ENCODE results near the gene OR10G8.

The OR10G8 gene

GRCh38 chr11:124075841-124076651 lies 49.4 kb downstream of the OR10G8 start:
- peak; percentile 30 to 95 (median 64) for DNase-seq

GRCh38 chr11:124077266-124077665 lies 50.7 kb downstream of the OR10G8 start:
- intact Hi-C loops (cut with DNase I): loop anchor here (5.0 to 10.0 kb wide), 2 partner anchors 110 to 508 kb away; no protein-coding TSS in a partner anchor
- DNase-seq: no peak

More at GRCh38 chr11:124075841-124076651, 49.4 kb downstream of the OR10G8 start:
- intact Hi-C loops (cut with DNase I): loop anchor here (5.0 to 10.0 kb wide), 2 partner anchors 111 to 509 kb away; no protein-coding TSS in a partner anchor

DNA sequence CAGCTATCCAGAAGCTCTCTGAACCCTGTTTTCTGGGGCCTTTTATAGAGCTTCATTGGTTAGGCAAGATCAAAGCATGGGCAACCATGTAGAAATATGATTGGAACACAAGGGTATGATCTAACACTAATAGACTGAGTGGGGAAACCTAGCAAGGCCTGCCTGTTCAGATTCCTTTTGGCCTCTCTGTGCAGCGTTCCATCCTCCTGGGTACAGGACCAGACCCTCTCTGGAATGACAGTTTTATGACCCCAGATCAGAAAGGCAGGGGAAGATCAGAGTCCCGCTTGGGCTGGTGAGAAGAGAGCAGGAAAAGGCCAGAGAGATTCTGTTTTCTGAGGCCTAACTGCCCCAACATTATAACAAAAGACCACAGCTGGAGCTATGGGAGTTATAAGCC lies 52.0 kb downstream of the OR10G8 start:
- intact Hi-C loops (cut with DNase I): loop anchor here (5.0 to 10.0 kb wide), 2 partner anchors 109 to 506 kb away; no protein-coding TSS in a partner anchor
- no peak for DNase-seq

DNA sequence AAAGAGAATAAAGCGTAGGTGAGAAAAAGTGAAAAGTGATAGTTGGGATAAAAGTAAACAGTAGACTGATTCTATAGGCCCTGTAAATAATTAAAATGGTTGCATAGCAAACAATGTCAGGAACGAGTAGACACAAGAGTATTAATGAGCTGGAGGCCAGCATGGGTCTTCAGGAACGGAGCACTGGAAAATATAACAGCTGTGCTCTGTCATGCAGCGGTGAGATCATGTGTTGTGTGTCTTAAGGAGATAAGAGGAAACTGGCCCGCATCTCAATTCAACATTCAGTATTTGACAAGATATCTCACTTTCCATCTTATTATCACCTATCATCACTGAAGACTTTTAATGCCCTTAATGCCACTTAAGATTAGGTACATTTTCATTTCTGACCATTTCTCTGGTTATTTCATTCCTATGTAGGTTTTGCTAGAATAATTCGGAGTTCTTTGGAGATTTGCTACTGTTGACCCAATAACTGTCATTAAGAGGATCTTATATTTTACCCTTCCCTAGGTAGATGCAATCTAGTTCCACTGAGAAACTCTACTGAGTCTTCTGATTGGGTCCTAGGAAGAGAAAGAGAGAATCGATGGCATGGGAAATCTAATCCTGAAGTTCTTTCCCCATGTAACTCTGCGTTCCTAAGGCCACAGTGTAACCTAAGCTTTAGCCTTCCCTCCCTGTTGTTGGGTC lies 53.2 kb downstream of the OR10G8 start:
- DNase-seq: no peak
- intact Hi-C loops (cut with DNase I): loop anchor here (5.0 to 10.0 kb wide), 2 partner anchors 108 to 505 kb away; no protein-coding TSS in a partner anchor
